ENCODE results near the gene C9orf72. TPM values are rescaled to one million over a fixed set of nuclear protein-coding genes. Genes with fewer than 3 reads are reported as not detected.

C9orf72 gene
- total RNA-seq, 2 donors from 2014 or later: 16.6 to 19.1 TPM

Other genes starting within 250 kb of the C9orf72 start
- gene IFNK, start 49.2 kb downstream of the C9orf72 start, total RNA-seq: not detected
- gene MOB3B, start 43.7 kb downstream of the C9orf72 start, total RNA-seq: 1 to 10 TPM; 3.2 to 4.0 TPM

All from posterior vena cava (tissue), 2 donors.